ENCODE data around the gene MSI2. TPM values are rescaled to one million over a fixed set of nuclear protein-coding genes. Genes with fewer than 3 reads are reported as not detected.

MSI2 gene
- total and polyA plus RNA-seq, 12 donors: 25.5 to 135 (median 121) TPM

GRCh38 chr17:57294101-57294500, 37.8 kb downstream of the MSI2 start:
- no peak for ATAC-seq
- Histone ChIP-seq H3K27ac (peak overlapping the region in 4 of 10 donors; percentile 2 to 60 (median 33)), H3K4me1 (peaks cover 8 to 53% (median 26%) of the 10 kb centered on the region in 9 donors), H3K9me3 (peaks cover 0 to 11% (median 0%) of the 10 kb centered on the region in 11 donors), H3K36me3 (peaks cover 0 to 18% (median 10%) of the 10 kb centered on the region in 9 donors), H3K4me3 (no peak overlapping the region), H3K27me3 (no peaks in the 10 kb centered on the region)
- 85% methylated on average over 7 of the region's 7 CpGs for WGBS, 2 donors
- no peak for TF ChIP-seq CTCF (IDR thresholded peaks at IDR 0.05)
- intact Hi-C loops (cut with DNase I): loop anchor here in 1 of 10 donors (10.0 kb wide), 1 partner anchor 451 kb away; the partner anchor contains the start of gene CCDC182
- no peak for DNase-seq

DNA sequence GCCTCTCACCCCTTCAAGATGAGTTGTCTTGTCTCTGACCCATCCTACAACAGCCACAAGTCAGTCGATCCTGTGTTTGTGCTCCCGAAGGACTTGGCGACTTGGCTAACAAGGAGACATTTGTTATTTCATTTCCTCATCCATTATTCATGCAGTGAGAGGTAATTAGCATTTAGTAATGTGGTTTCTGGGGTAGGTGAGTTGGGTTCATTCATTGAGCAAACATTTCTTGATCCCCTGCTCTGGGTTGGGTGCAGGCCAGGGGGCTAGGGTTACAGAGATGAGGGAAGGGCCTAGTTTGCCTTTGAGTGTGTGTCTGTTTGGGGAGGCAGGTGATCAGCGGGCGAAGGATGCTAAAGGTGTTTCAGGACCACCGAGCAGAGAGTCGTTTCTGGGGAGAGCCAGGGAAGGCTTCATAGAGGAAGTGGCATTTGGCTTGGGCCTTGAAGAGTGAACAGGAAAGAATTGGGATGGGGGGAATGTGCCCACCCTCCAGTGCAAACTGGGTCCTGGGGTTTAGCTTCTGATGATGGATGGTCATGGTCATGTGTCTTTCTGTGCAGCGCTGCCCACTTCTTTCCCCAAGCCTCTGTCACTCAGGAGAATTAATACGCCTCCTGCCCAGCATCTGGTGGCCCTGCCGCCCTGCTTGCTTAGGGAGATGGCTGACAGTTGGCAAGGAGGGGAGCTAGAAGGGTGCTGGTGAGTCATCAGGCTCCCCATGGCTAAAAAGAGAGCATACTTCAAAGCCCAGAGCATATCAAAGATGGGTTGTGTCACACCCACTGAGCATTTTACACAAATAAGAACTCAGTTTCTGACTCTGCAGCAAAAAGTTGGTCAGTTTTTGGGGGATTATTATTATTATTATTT, 38.5 kb downstream of the MSI2 start:
- peaks cover 0 to 11% (median 0%) of the 10 kb centered on the region in 11 donors for H3K9me3 ChIP-seq
- intact Hi-C loops (cut with DNase I): loop anchor here in 1 of 10 donors (10.0 kb wide), 1 partner anchor 450 kb away; the partner anchor contains the start of gene CCDC182
- peaks cover 0 to 19% (median 10%) of the 10 kb centered on the region in 9 donors for H3K36me3 ChIP-seq
- ATAC-seq (peak; percentile 64 to 96 (median 91)), DNase-seq (peak; percentile 35 to 63)
- peaks cover 4 to 46% (median 18%) of the 10 kb centered on the region in 9 donors for H3K4me1 ChIP-seq
- H3K27me3 ChIP-seq: no peaks in the 10 kb centered on the region
- TF ChIP-seq CTCF (IDR thresholded peaks at IDR 0.05): no peak
- H3K4me3 ChIP-seq: no peak overlapping the region
- 81 to 84% methylated on average over 10 of the region's 10 CpGs for WGBS, 2 donors
- H3K27ac ChIP-seq: peak overlapping the region in 4 of 10 donors; percentile 34 to 60 (median 52)

DNA sequence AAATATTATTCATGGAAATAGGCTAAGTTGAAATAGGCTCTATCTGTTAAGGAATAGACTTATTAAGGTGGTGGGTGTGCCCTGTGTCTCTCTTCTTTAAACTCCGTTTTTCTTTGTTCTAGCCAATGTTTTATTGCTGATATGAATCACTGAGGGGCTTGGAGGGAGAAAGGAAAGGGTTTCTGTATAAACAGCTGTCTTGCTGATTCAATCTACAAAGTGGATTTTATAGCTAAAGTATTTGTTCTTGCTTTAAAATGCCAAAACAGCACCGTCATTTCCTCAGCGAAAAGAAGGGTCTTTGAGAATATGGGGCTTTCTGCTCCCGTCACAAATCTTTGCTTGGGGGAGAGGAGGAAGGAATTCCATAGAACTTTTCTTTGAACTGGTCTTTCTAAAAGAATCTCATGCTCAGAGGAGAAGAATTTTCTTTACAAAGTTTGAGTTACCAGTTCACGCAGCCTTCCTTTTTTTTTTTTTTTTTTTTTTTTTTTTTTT, 39.3 kb downstream of the MSI2 start:
- WGBS, 2 donors: 70 to 79% methylated on average over 5 of the region's 5 CpGs
- Histone ChIP-seq H3K27ac (peak overlapping the region in 5 of 10 donors; percentile 21 to 60 (median 50)), H3K36me3 (peaks cover 0 to 27% (median 10%) of the 10 kb centered on the region in 9 donors), H3K9me3 (peaks cover 0 to 11% (median 0%) of the 10 kb centered on the region in 11 donors), H3K4me1 (peaks cover 4 to 41% (median 15%) of the 10 kb centered on the region in 9 donors), H3K27me3 (no peaks in the 10 kb centered on the region), H3K4me3 (no peak overlapping the region)
- intact Hi-C loops (cut with DNase I): loop anchor here in 1 of 10 donors (10.0 kb wide), 1 partner anchor 449 kb away; the partner anchor contains the start of gene CCDC182
- DNase-seq: no peak
- no peak for TF ChIP-seq CTCF (IDR thresholded peaks at IDR 0.05)
- peak in 1 of 8 donors; percentile 8 for ATAC-seq

DNA sequence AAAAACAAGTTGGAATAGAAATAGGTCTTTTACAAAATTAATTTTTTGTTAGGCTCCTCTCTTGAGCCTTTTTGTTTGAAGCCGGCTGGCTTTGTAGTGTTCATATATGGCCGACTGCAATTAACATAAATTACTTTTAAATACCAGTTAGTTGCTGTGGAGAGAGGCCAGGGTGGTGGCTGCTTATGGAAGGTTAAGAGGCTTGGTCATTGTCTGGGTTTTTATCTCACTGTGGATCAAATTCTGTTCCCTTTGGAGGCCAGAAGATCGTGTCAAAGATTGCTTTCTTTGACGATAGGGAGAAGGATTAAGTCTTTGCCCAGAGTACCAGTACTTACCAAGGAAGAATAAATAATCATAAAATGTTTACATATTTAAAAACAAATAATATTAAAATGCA, 39.9 kb downstream of the MSI2 start:
- H3K4me1 ChIP-seq: peaks cover 4 to 41% (median 15%) of the 10 kb centered on the region in 9 donors
- no peak for TF ChIP-seq CTCF (IDR thresholded peaks at IDR 0.05)
- intact Hi-C loops (cut with DNase I): loop anchor here in 1 of 10 donors (10.0 kb wide), 1 partner anchor 449 kb away; the partner anchor contains the start of gene CCDC182
- ATAC-seq (no peak), DNase-seq (no peak)
- no peak overlapping the region for H3K4me3 ChIP-seq
- peaks cover 0 to 32% (median 10%) of the 10 kb centered on the region in 9 donors for H3K36me3 ChIP-seq
- H3K27me3 ChIP-seq: no peaks in the 10 kb centered on the region
- 70 to 77% methylated on average over 4 of the region's 4 CpGs for WGBS, 2 donors
- H3K27ac ChIP-seq: peak overlapping the region in 3 of 10 donors; percentile 34 to 60 (median 50)
- peaks cover 0 to 11% (median 0%) of the 10 kb centered on the region in 11 donors for H3K9me3 ChIP-seq
